ENCODE results near the gene PTPRZ1.

The PTPRZ1 gene

GRCh38 chr7:122040147-122040546 lies 167.2 kb downstream of the PTPRZ1 start:
- in situ Hi-C loops (cut with HindIII; ENCODE audit: low sequenced_read_pairs) = no loop called here

- in situ Hi-C loops (cut with HindIII; ENCODE audit: low sequenced_read_pairs) = no loop called here
Measured at GRCh38 chr7:122046402-122046801, 173.4 kb downstream of the PTPRZ1 start.

GRCh38 chr7:122054393-122054792 lies 181.4 kb downstream of the PTPRZ1 start:
- in situ Hi-C loops (cut with HindIII; ENCODE audit: low sequenced_read_pairs) = no loop called here

GRCh38 chr7:122055073-122055472 lies 182.1 kb downstream of the PTPRZ1 start:
- in situ Hi-C loops (cut with HindIII; ENCODE audit: low sequenced_read_pairs) = no loop called here

- in situ Hi-C loops (cut with HindIII; ENCODE audit: low sequenced_read_pairs) = no loop called here
Measured at GRCh38 chr7:122056977-122057376, 184.0 kb downstream of the PTPRZ1 start.

- in situ Hi-C loops (cut with HindIII; ENCODE audit: low sequenced_read_pairs) = no loop called here
Measured at GRCh38 chr7:122059542-122059941, 186.6 kb downstream of the PTPRZ1 start.

GRCh38 chr7:122063146-122063545 lies 190.2 kb downstream of the PTPRZ1 start:
- in situ Hi-C loops (cut with HindIII; ENCODE audit: low sequenced_read_pairs) = no loop called here

- in situ Hi-C loops (cut with HindIII; ENCODE audit: low sequenced_read_pairs) = no loop called here
Measured at GRCh38 chr7:122064971-122065370, 192.0 kb downstream of the PTPRZ1 start.

- in situ Hi-C loops (cut with HindIII; ENCODE audit: low sequenced_read_pairs) = no loop called here
Measured at GRCh38 chr7:122067077-122067476, 194.1 kb downstream of the PTPRZ1 start.

GRCh38 chr7:122068046-122068445 lies 195.1 kb downstream of the PTPRZ1 start:
- in situ Hi-C loops (cut with HindIII; ENCODE audit: low sequenced_read_pairs) = no loop called here

GRCh38 chr7:122068999-122069398 lies 196.0 kb downstream of the PTPRZ1 start:
- in situ Hi-C loops (cut with HindIII; ENCODE audit: low sequenced_read_pairs) = no loop called here

- in situ Hi-C loops (cut with HindIII; ENCODE audit: low sequenced_read_pairs) = no loop called here
Measured at GRCh38 chr7:122070062-122070461, 197.1 kb downstream of the PTPRZ1 start.

- in situ Hi-C loops (cut with HindIII; ENCODE audit: low sequenced_read_pairs) = no loop called here
Measured at GRCh38 chr7:122070834-122071233, 197.9 kb downstream of the PTPRZ1 start.

GRCh38 chr7:122072272-122072671 lies 199.3 kb downstream of the PTPRZ1 start:
- in situ Hi-C loops (cut with HindIII; ENCODE audit: low sequenced_read_pairs) = no loop called here

GRCh38 chr7:122072924-122073599 lies 200.1 kb downstream of the PTPRZ1 start:
- in situ Hi-C loops (cut with HindIII; ENCODE audit: low sequenced_read_pairs) = no loop called here

- in situ Hi-C loops (cut with HindIII; ENCODE audit: low sequenced_read_pairs) = no loop called here
Measured at GRCh38 chr7:122073635-122074034, 200.7 kb downstream of the PTPRZ1 start.

- in situ Hi-C loops (cut with HindIII; ENCODE audit: low sequenced_read_pairs) = loop anchor here (10.0 kb wide), 1 partner anchor 433 kb away; no protein-coding TSS in a partner anchor
Measured at GRCh38 chr7:122082160-122082559, 209.2 kb downstream of the PTPRZ1 start.

GRCh38 chr7:122082670-122083069 lies 209.7 kb downstream of the PTPRZ1 start:
- in situ Hi-C loops (cut with HindIII; ENCODE audit: low sequenced_read_pairs) = loop anchor here (10.0 kb wide), 1 partner anchor 432 kb away; no protein-coding TSS in a partner anchor

GRCh38 chr7:122092964-122093797 lies 220.2 kb downstream of the PTPRZ1 start:
- in situ Hi-C loops (cut with HindIII; ENCODE audit: low sequenced_read_pairs) = no loop called here

GRCh38 chr7:122094549-122094948 lies 221.6 kb downstream of the PTPRZ1 start:
- in situ Hi-C loops (cut with HindIII; ENCODE audit: low sequenced_read_pairs) = no loop called here

GRCh38 chr7:122095642-122096041 lies 222.7 kb downstream of the PTPRZ1 start:
- in situ Hi-C loops (cut with HindIII; ENCODE audit: low sequenced_read_pairs) = no loop called here

- in situ Hi-C loops (cut with HindIII; ENCODE audit: low sequenced_read_pairs) = no loop called here
Measured at GRCh38 chr7:122100021-122100420, 227.1 kb downstream of the PTPRZ1 start.
